CD8-positive, alpha-beta memory T cell (primary cell): Measurements from ENCODE around the gene UQCR11. TPM values are rescaled to one million over a fixed set of nuclear protein-coding genes. Genes with fewer than 3 reads are reported as not detected.

Source experiments
- CTCF ChIA-PET: fragments of 350-600 bp; sonication (Branson Sonifier 250); formaldehyde crosslinking; loops from one replicate; lab custom pipeline; 2021; ENCODE audit warnings: antibody characterized with exemption; lab: Charles Lee
- POLR2A ChIA-PET: fragments of 350-600 bp; sonication (Branson Sonifier 250); formaldehyde crosslinking; loops from one replicate; lab custom pipeline; 2021; ENCODE audit warnings: antibody characterized with exemption; lab: Charles Lee
- DNase-seq, 5 donors: peaks; one replicate each; pipeline versions ENCODE4 v3.0.0 to v3.0.0-alpha.2; 2020 to 2022; ENCODE audit warnings: mixed read lengths in 1 of 5
- H3K27ac ChIP-seq: one replicate; pipeline ENCODE4 v1.7.0; 2013; ENCODE audit warnings: low read depth, mild to moderate bottlenecking, low read length, moderate library complexity
- H3K27me3 ChIP-seq: 2 replicates; pipeline ENCODE4 v1.7.0; 2013; ENCODE audit warnings: low read length, mild to moderate bottlenecking; ENCODE audit not compliant: insufficient read depth, poor library complexity, severe bottlenecking
- H3K36me3 ChIP-seq: 2 replicates; pipeline ENCODE4 v1.7.0; 2013; ENCODE audit warnings: mild to moderate bottlenecking, low read length, moderate library complexity; ENCODE audit not compliant: insufficient read depth
- H3K4me1 ChIP-seq: 2 replicates; pipeline ENCODE4 v1.7.0; 2013; ENCODE audit warnings: mild to moderate bottlenecking, low read length, moderate library complexity; ENCODE audit not compliant: insufficient read depth
- H3K4me3 ChIP-seq: 2 replicates; pipeline ENCODE4 v1.7.0; 2013; ENCODE audit warnings: mild to moderate bottlenecking, low read length
- H3K9me3 ChIP-seq: 2 replicates; pipeline ENCODE4 v1.7.0; 2013; ENCODE audit warnings: mild to moderate bottlenecking, low read length
- H3K27ac Mint-ChIP-seq, 8 donors: one replicate each; pipeline ENCODE4 v1.8.0; 2020 to 2021; ENCODE audit warnings: mixed read lengths in 8 of 8, mild to moderate bottlenecking in 6 of 8, inconsistent platforms in 3 of 8, moderate library complexity in 3 of 8
- H3K27me3 Mint-ChIP-seq, 2 donors: one replicate each; pipeline ENCODE4 v1.8.0; 2020 to 2021; ENCODE audit warnings: mixed read lengths in 2 of 2, mild to moderate bottlenecking in 1 of 2, moderate library complexity in 1 of 2
- H3K36me3 Mint-ChIP-seq, 3 donors: one replicate each; pipeline ENCODE4 v1.8.0; 2020 to 2021; ENCODE audit warnings: mixed read lengths in 3 of 3, inconsistent platforms in 1 of 3, mild to moderate bottlenecking in 1 of 3
- H3K4me1 Mint-ChIP-seq, 3 donors: one replicate each; pipeline ENCODE4 v1.8.0; 2020 to 2021; ENCODE audit warnings: mixed read lengths in 3 of 3, inconsistent platforms in 1 of 3, mild to moderate bottlenecking in 1 of 3
- H3K4me3 Mint-ChIP-seq, 7 donors: one replicate each; pipeline ENCODE4 v1.8.0; 2020 to 2021; ENCODE audit warnings: mixed read lengths in 7 of 7, mild to moderate bottlenecking in 6 of 7, moderate library complexity in 4 of 7, inconsistent platforms in 2 of 7
- H3K9me3 Mint-ChIP-seq, 5 donors: one replicate each; pipeline ENCODE4 v1.8.0; 2020 to 2022; ENCODE audit warnings: mixed read lengths in 5 of 5, mild to moderate bottlenecking in 3 of 5, moderate library complexity in 2 of 5, inconsistent platforms in 1 of 5
- polyA plus RNA-seq: library from polyadenylated mRNA; unstranded; fragments of 300-500 nt; fragmentation: Illumina TruSeq; gene quantifications from one replicate; pipeline ENCODE4 v1.2.3, GENCODE V29; 2021
- total RNA-seq, 2 experiments: library from RNA; stranded (reverse); gene quantifications; one replicate each; pipeline ENCODE4 v1.2.3, GENCODE V29; 2021

The UQCR11 gene
- total and polyA plus RNA-seq, 3 experiments from 2014 or later, result 239 to 613 (median 266) TPM

GRCh38 chr19:1574354-1575136, 30.7 kb downstream of the UQCR11 start:
- POLR2A ChIA-PET, result no interaction called here
- CTCF ChIA-PET, result no interaction called here
- H3K27ac Mint-ChIP-seq, result no peak overlapping the region
- no peak for DNase-seq
- Histone ChIP-seq H3K27me3 (no peaks in the 10 kb centered on the region), H3K9me3 (no peaks in the 10 kb centered on the region), H3K4me1 (no peaks in the 10 kb centered on the region), H3K36me3 (no peaks in the 10 kb centered on the region), H3K4me3 (no peak overlapping the region), H3K27ac (no peak overlapping the region)
- peaks cover 0 to 3% (median 2%) of the 10 kb centered on the region in 3 donors for H3K4me1 Mint-ChIP-seq
- H3K36me3 Mint-ChIP-seq, result peaks cover 0 to 19% (median 0%) of the 10 kb centered on the region in 3 donors
- no peaks in the 10 kb centered on the region for H3K9me3 Mint-ChIP-seq
- H3K4me3 Mint-ChIP-seq, result no peak overlapping the region
- H3K27me3 Mint-ChIP-seq, result peaks cover 0 to 3% of the 10 kb centered on the region in 2 donors

- Mint-ChIP-seq H3K9me3 (no peaks in the 10 kb centered on the region), H3K4me3 (no peak overlapping the region), H3K4me1 (peaks cover 0 to 3% (median 2%) of the 10 kb centered on the region in 3 donors), H3K27me3 (peaks cover 0 to 3% of the 10 kb centered on the region in 2 donors), H3K36me3 (peaks cover 0 to 7% (median 0%) of the 10 kb centered on the region in 3 donors), H3K27ac (no peak overlapping the region)
- CTCF ChIA-PET, result no interaction called here
- no peak overlapping the region for H3K27ac ChIP-seq
- H3K4me1 ChIP-seq, result peaks cover 4% of the 10 kb centered on the region
- POLR2A ChIA-PET, result interaction anchor here (0.8 kb wide), 1 partner anchor 20 kb away, joined by 4 read pairs; no protein-coding TSS in a partner anchor
- no peaks in the 10 kb centered on the region for H3K27me3 ChIP-seq
- H3K9me3 ChIP-seq, result no peaks in the 10 kb centered on the region
- DNase-seq, result no peak
- no peaks in the 10 kb centered on the region for H3K36me3 ChIP-seq
- H3K4me3 ChIP-seq, result no peak overlapping the region
Measured at GRCh38 chr19:1572795-1573194, 32.5 kb downstream of the UQCR11 start.

- peaks cover 0 to 3% of the 10 kb centered on the region in 2 donors for H3K27me3 Mint-ChIP-seq
- no peak for DNase-seq
- H3K36me3 Mint-ChIP-seq, result no peaks in the 10 kb centered on the region
- H3K27ac Mint-ChIP-seq, result no peak overlapping the region
- ChIA-PET CTCF (no interaction called here), POLR2A (no interaction called here)
- no peaks in the 10 kb centered on the region for H3K9me3 Mint-ChIP-seq
- no peaks in the 10 kb centered on the region for H3K36me3 ChIP-seq
- H3K4me3 Mint-ChIP-seq, result no peak overlapping the region
- H3K4me1 ChIP-seq, result peaks cover 4% of the 10 kb centered on the region
- no peaks in the 10 kb centered on the region for H3K27me3 ChIP-seq
- H3K4me1 Mint-ChIP-seq, result peaks cover 0 to 3% (median 2%) of the 10 kb centered on the region in 3 donors
- H3K27ac ChIP-seq, result no peak overlapping the region
- H3K4me3 ChIP-seq, result no peak overlapping the region
- H3K9me3 ChIP-seq, result no peaks in the 10 kb centered on the region
Measured at GRCh38 chr19:1571358-1571757, 33.9 kb downstream of the UQCR11 start.

GRCh38 chr19:1570836-1571235, 34.4 kb downstream of the UQCR11 start:
- Histone ChIP-seq H3K9me3 (no peaks in the 10 kb centered on the region), H3K27me3 (no peaks in the 10 kb centered on the region), H3K4me1 (peaks cover 4% of the 10 kb centered on the region), H3K4me3 (no peak overlapping the region), H3K36me3 (no peaks in the 10 kb centered on the region), H3K27ac (no peak overlapping the region)
- ChIA-PET POLR2A (no interaction called here), CTCF (interaction anchor here (1.0 kb wide), 1 partner anchor 255 kb away, joined by 3 read pairs; no protein-coding TSS in a partner anchor)
- Mint-ChIP-seq H3K27ac (peak overlapping the region in 1 of 8 donors; percentile 64), H3K4me1 (peaks cover 0 to 3% (median 2%) of the 10 kb centered on the region in 3 donors), H3K4me3 (peak overlapping the region in 1 of 7 donors; percentile 85), H3K36me3 (no peaks in the 10 kb centered on the region), H3K27me3 (peaks cover 0 to 3% of the 10 kb centered on the region in 2 donors), H3K9me3 (no peaks in the 10 kb centered on the region)
- no peak for DNase-seq

- Mint-ChIP-seq H3K9me3 (no peaks in the 10 kb centered on the region), H3K4me3 (peak overlapping the region; percentile 27 to 85 (median 46)), H3K27me3 (peaks cover 0 to 3% of the 10 kb centered on the region in 2 donors), H3K27ac (peak overlapping the region in 2 of 8 donors; percentile 64 to 79), H3K4me1 (peaks cover 0 to 3% (median 2%) of the 10 kb centered on the region in 3 donors), H3K36me3 (no peaks in the 10 kb centered on the region)
- no peak overlapping the region for H3K4me3 ChIP-seq
- ChIA-PET CTCF (interaction anchor here (1.0 kb wide), 1 partner anchor 256 kb away, joined by 3 read pairs; no protein-coding TSS in a partner anchor), POLR2A (no interaction called here)
- no peaks in the 10 kb centered on the region for H3K27me3 ChIP-seq
- peaks cover 4% of the 10 kb centered on the region for H3K4me1 ChIP-seq
- H3K9me3 ChIP-seq, result no peaks in the 10 kb centered on the region
- no peak for DNase-seq
- H3K27ac ChIP-seq, result no peak overlapping the region
- H3K36me3 ChIP-seq, result no peaks in the 10 kb centered on the region
Measured at GRCh38 chr19:1569997-1570396, 35.3 kb downstream of the UQCR11 start.

GRCh38 chr19:1568320-1569019, 36.8 kb downstream of the UQCR11 start, which contains the start of gene MEX3D:
Gene MEX3D, minus strand, starts transcription at chr19:1568325. Its CDS starts 267 bp downstream, at chr19:1568058.
- Mint-ChIP-seq H3K4me1 (peaks cover 0 to 3% (median 2%) of the 10 kb centered on the region in 3 donors), H3K9me3 (no peaks in the 10 kb centered on the region), H3K36me3 (no peaks in the 10 kb centered on the region), H3K27ac (peak within 1 kb of the TSS in 1 of 8 donors; percentile 64), H3K4me3 (peak within 1 kb of the TSS in 6 of 7 donors; percentile 3 to 79 (median 48)), H3K27me3 (peaks cover 0 to 3% of the 10 kb centered on the region in 2 donors)
- Histone ChIP-seq H3K27me3 (no peaks in the 10 kb centered on the region), H3K9me3 (no peaks in the 10 kb centered on the region), H3K27ac (no peak within 1 kb of the TSS), H3K36me3 (no peaks in the 10 kb centered on the region), H3K4me3 (no peak within 1 kb of the TSS), H3K4me1 (peaks cover 4% of the 10 kb centered on the region)
- peak; percentile 77 to 88 (median 79) for DNase-seq
- CTCF ChIA-PET, result interaction anchor here (1.2 kb wide), 1 partner anchor 10 kb away, joined by 3 read pairs; no protein-coding TSS in a partner anchor
- POLR2A ChIA-PET, result interaction anchor here (1.2 kb wide), 1 partner anchor 24 kb away, joined by 6 read pairs; the partner anchor contains the start of gene MBD3

- H3K9me3 ChIP-seq, result no peaks in the 10 kb centered on the region
- Mint-ChIP-seq H3K36me3 (no peaks in the 10 kb centered on the region), H3K4me1 (peaks cover 0 to 3% (median 2%) of the 10 kb centered on the region in 3 donors), H3K9me3 (no peaks in the 10 kb centered on the region), H3K27me3 (peaks cover 0 to 3% of the 10 kb centered on the region in 2 donors), H3K27ac (no peak overlapping the region), H3K4me3 (no peak overlapping the region)
- POLR2A ChIA-PET, result interaction anchor here (1.2 kb wide), 1 partner anchor 25 kb away, joined by 6 read pairs; the partner anchor contains the start of gene MBD3
- no peak for DNase-seq
- H3K4me3 ChIP-seq, result no peak overlapping the region
- H3K36me3 ChIP-seq, result no peaks in the 10 kb centered on the region
- peaks cover 4% of the 10 kb centered on the region for H3K4me1 ChIP-seq
- H3K27me3 ChIP-seq, result no peaks in the 10 kb centered on the region
- no peak overlapping the region for H3K27ac ChIP-seq
- CTCF ChIA-PET, result no interaction called here
Measured at GRCh38 chr19:1567848-1568227, 37.4 kb downstream of the UQCR11 start.
